Measurements from ENCODE around the gene KDM5A. TPM values are rescaled to one million over a fixed set of nuclear protein-coding genes. Genes with fewer than 3 reads are reported as not detected.
"Not testable (repeated sequence)": the region's sequence is repeated elsewhere in the genome, so short reads cannot be mapped to it uniquely, and the experiment has no call there.

KDM5A gene
- total RNA-seq, 4 donors from 2014 or later: 20.5 to 56.6 (median 46.8) TPM

GRCh38 chr12:240566-240965 is 148.6 kb downstream of the KDM5A start:
- WGBS, 2 donors: 80 to 81% methylated on average over 9 of the region's 9 CpGs

GRCh38 chr12:238736-239398 is 150.3 kb downstream of the KDM5A start:
- Histone ChIP-seq H3K9me3 (peaks cover 0 to 27% (median 6%) of the 10 kb centered on the region in 3 donors), H3K36me3 (no peaks in the 10 kb centered on the region), H3K4me1 (no peaks in the 10 kb centered on the region), H3K27ac (no peak overlapping the region), H3K27me3 (peaks cover 0 to 28% (median 0%) of the 10 kb centered on the region in 4 donors), H3K4me3 (no peak overlapping the region)
- DNase-seq: no peak
- TF ChIP-seq CTCF (IDR thresholded peaks at IDR 0.05) (no peak), POLR2A (IDR thresholded peaks at IDR 0.05) (no peak)
- intact Hi-C loops (cut with DNase I): no loop called here
- WGBS, 2 donors: 68 to 69% methylated on average over 18 to 19 of the region's 19 CpGs

More at GRCh38 chr12:240566-240965, 148.6 kb downstream of the KDM5A start:
- Histone ChIP-seq H3K9me3 (peaks cover 0 to 17% (median 6%) of the 10 kb centered on the region in 3 donors), H3K27me3 (peaks cover 0 to 28% (median 0%) of the 10 kb centered on the region in 4 donors), H3K27ac (no peak overlapping the region), H3K4me3 (no peak overlapping the region), H3K36me3 (no peaks in the 10 kb centered on the region), H3K4me1 (no peaks in the 10 kb centered on the region)
- TF ChIP-seq POLR2A (IDR thresholded peaks at IDR 0.05) (no peak), CTCF (IDR thresholded peaks at IDR 0.05) (no peak)
- DNase-seq: no peak
- intact Hi-C loops (cut with DNase I): no loop called here

- no peak for DNase-seq
- intact Hi-C loops (cut with DNase I): no loop called here
- Histone ChIP-seq H3K9me3 (peaks cover 0 to 27% (median 6%) of the 10 kb centered on the region in 3 donors), H3K27ac (no peak overlapping the region), H3K4me3 (no peak overlapping the region), H3K4me1 (no peaks in the 10 kb centered on the region), H3K27me3 (peaks cover 0 to 28% (median 0%) of the 10 kb centered on the region in 4 donors), H3K36me3 (no peaks in the 10 kb centered on the region)
- 73 to 90% methylated on average over 9 of the region's 9 CpGs for WGBS, 2 donors
- TF ChIP-seq POLR2A (IDR thresholded peaks at IDR 0.05): no peak
- no peak for TF ChIP-seq CTCF (IDR thresholded peaks at IDR 0.05)
Observed at GRCh38 chr12:238116-238515, 151.0 kb downstream of the KDM5A start.

GRCh38 chr12:237026-237815 is 151.9 kb downstream of the KDM5A start:
- Histone ChIP-seq H3K4me3 (no peak overlapping the region), H3K9me3 (peaks cover 0 to 27% (median 6%) of the 10 kb centered on the region in 3 donors), H3K27ac (no peak overlapping the region), H3K27me3 (peaks cover 0 to 27% (median 0%) of the 10 kb centered on the region in 4 donors), H3K36me3 (no peaks in the 10 kb centered on the region), H3K4me1 (no peaks in the 10 kb centered on the region)
- TF ChIP-seq POLR2A (IDR thresholded peaks at IDR 0.05) (no peak), CTCF (IDR thresholded peaks at IDR 0.05) (no peak)
- WGBS, 2 donors: 88 to 92% methylated on average over 8 to 9 of the region's 13 CpGs
- DNase-seq: no peak
- intact Hi-C loops (cut with DNase I): no loop called here

- DNase-seq: no peak
- TF ChIP-seq CTCF (IDR thresholded peaks at IDR 0.05) (no peak), POLR2A (IDR thresholded peaks at IDR 0.05) (no peak)
- intact Hi-C loops (cut with DNase I): no loop called here
- H3K4me3 ChIP-seq: no peak overlapping the region
- H3K36me3 ChIP-seq: no peaks in the 10 kb centered on the region
- H3K9me3 ChIP-seq: peaks cover 0 to 27% (median 6%) of the 10 kb centered on the region in 3 donors
- peaks cover 0 to 23% (median 0%) of the 10 kb centered on the region in 4 donors for H3K27me3 ChIP-seq
- H3K27ac ChIP-seq: no peak overlapping the region
- no peaks in the 10 kb centered on the region for H3K4me1 ChIP-seq
- WGBS, 2 donors: 86 to 94% methylated on average over 3 of the region's 3 CpGs
Observed at GRCh38 chr12:236445-236844, 152.7 kb downstream of the KDM5A start.

- intact Hi-C loops (cut with DNase I); DNase-seq; H3K27ac ChIP-seq; H3K36me3 ChIP-seq; H3K4me1 ChIP-seq; H3K4me3 ChIP-seq: not testable (repeated sequence)
- WGBS, 2 donors: 83 to 86% methylated on average over 4 of the region's 4 CpGs
- Histone ChIP-seq H3K27me3 (peaks cover 0 to 24% (median 0%) of the 10 kb centered on the region in 4 donors), H3K9me3 (peaks cover 0 to 27% (median 6%) of the 10 kb centered on the region in 3 donors)
Observed at GRCh38 chr12:235967-236366, 153.2 kb downstream of the KDM5A start.

Data from esophagus squamous epithelium (tissue), 5 donors.